Measurements from ENCODE around the gene DIAPH2.
"Not testable (repeated sequence)": the region's sequence is repeated elsewhere in the genome, so short reads cannot be mapped to it uniquely, and the experiment has no call there.

The DIAPH2 gene

GRCh38 chrX:96719161-96719875 is 34.7 kb downstream of the DIAPH2 start:
- no peak for DNase-seq

GRCh38 chrX:96721354-96721753 is 36.7 kb downstream of the DIAPH2 start:
- DNase-seq = peak; percentile 24

GRCh38 chrX:96722781-96723180 is 38.1 kb downstream of the DIAPH2 start:
- DNase-seq = no peak

- no peak for DNase-seq
These were observed 44.4 kb downstream of the DIAPH2 start for GRCh38 chrX:96729053-96729452.

- DNase-seq = no peak
These were observed 45.4 kb downstream of the DIAPH2 start for GRCh38 chrX:96729868-96730643.

- not testable (repeated sequence) for DNase-seq
These were observed 46.4 kb downstream of the DIAPH2 start for GRCh38 chrX:96731000-96731399.

GRCh38 chrX:96743367-96744073 is 58.9 kb downstream of the DIAPH2 start:
- no peak for DNase-seq

- DNase-seq = no peak
These were observed 68.1 kb downstream of the DIAPH2 start for GRCh38 chrX:96752781-96753180.

GRCh38 chrX:96753230-96753629 is 68.6 kb downstream of the DIAPH2 start:
- no peak for DNase-seq

GRCh38 chrX:96756491-96756890 is 71.8 kb downstream of the DIAPH2 start:
- no peak for DNase-seq

GRCh38 chrX:96761566-96761965 is 76.9 kb downstream of the DIAPH2 start:
- DNase-seq = no peak

GRCh38 chrX:96763608-96764007 is 79.0 kb downstream of the DIAPH2 start:
- DNase-seq = no peak

GRCh38 chrX:96764864-96765263 is 80.2 kb downstream of the DIAPH2 start:
- no peak for DNase-seq

- DNase-seq = peak; percentile 14
These were observed 85.7 kb downstream of the DIAPH2 start for GRCh38 chrX:96770315-96770714.

- DNase-seq = no peak
These were observed 86.8 kb downstream of the DIAPH2 start for GRCh38 chrX:96771486-96771885.

- no peak for DNase-seq
These were observed 89.5 kb downstream of the DIAPH2 start for GRCh38 chrX:96774116-96774515.

GRCh38 chrX:96776966-96777365 is 92.3 kb downstream of the DIAPH2 start:
- peak; percentile 45 for DNase-seq

GRCh38 chrX:96791559-96791958 is 106.9 kb downstream of the DIAPH2 start:
- peak; percentile 13 for DNase-seq

GRCh38 chrX:96792047-96792446 is 107.4 kb downstream of the DIAPH2 start:
- no peak for DNase-seq

GRCh38 chrX:96798982-96799381 is 114.3 kb downstream of the DIAPH2 start:
- DNase-seq = no peak

- no peak for DNase-seq
These were observed 122.7 kb downstream of the DIAPH2 start for GRCh38 chrX:96807318-96807717.

GRCh38 chrX:96820935-96821334 is 136.3 kb downstream of the DIAPH2 start:
- no peak for DNase-seq

- no peak for DNase-seq
These were observed 139.5 kb downstream of the DIAPH2 start for GRCh38 chrX:96824166-96824565.

- DNase-seq = no peak
These were observed 148.7 kb downstream of the DIAPH2 start for GRCh38 chrX:96833333-96833732.

All from HCEC 1CT (cell line).